Measurements from ENCODE around the gene MX2.

DNA sequence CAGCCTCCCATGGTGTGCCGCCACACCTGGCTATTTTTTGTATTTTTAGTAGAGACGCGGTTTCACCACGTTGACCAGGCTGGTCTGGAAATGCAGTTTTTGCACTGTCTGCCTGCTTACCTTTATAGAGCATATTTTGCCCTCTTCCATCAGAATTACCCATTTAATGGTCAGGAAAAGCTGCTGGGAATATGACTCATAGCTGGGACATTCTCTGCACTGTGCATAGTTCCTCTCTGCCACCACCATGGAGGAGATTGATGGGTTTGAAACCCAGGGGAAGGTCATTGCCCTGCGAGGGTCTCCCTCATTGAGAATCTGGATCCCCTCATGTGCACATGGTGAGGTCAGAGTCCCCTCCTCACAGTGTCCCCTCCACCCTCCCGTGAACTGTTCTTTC, 96.3 kb downstream of the MX2 start:
- TF ChIP-seq POLR2A (IDR thresholded peaks at IDR 0.05; ENCODE audit: low read length) = no peak
- no peak for TF ChIP-seq GATA1 (IDR thresholded peaks at IDR 0.05; ENCODE audit: low read depth, low read length)

Measured in erythroblast (primary cell).